Left cardiac atrium (tissue), 4 donors: ENCODE results near the gene MEAK7. TPM values are rescaled to one million over a fixed set of nuclear protein-coding genes. Genes with fewer than 3 reads are reported as not detected.
A peak's percentile ranks its signal among the peaks of the same experiment; 100 is the strongest.

ENCODE experiments used
- ATAC-seq, 2 donors: fragments of 200-7000 bp; cut with Tn5 transposase; one replicate each; pipeline ENCODE4 v1.9.1; 2020; ENCODE audit warnings: mild to moderate bottlenecking in 2 of 2, moderate library complexity in 2 of 2
- DNase-seq: peaks from one replicate; pipeline ENCODE4 v3.0.0-alpha.2; 2020
- intact Hi-C, 2 donors: fragments of 100-400 bp; cut with DNase I; formaldehyde crosslinking; loops; one replicate each; pipeline versions ENCODE4 v1.14.1 to v1.15.1; 2022 to 2023
- total RNA-seq, 2 donors: library from RNA; stranded (reverse); fragmentation: NEBNext Ultra II Directional; extraction: Animal tissue kit (Norgen Biotek cat#: 25700); gene quantifications; one replicate each; pipeline ENCODE4 v1.2.1, GENCODE V29; 2021
- donor health status: DM: no; HTN: yes; CAD: no.
- donor health status: DM: no; HTN: yes; CAD: no; lungs with severe emphysema.
- donor health status: DM: yes; HTN: yes; CAD: no.
- donor health status: Dilated cardiomyopathy.

MEAK7 gene
- total RNA-seq, 2 donors from 2014 or later: 5.2 to 6.7 TPM

- ATAC-seq: no peak
- DNase-seq: no peak
- intact Hi-C loops: no loop called here
These were observed 5.4 kb downstream of the MEAK7 start for GRCh38 chr16:84498859-84499620.

GRCh38 chr16:84498223-84498610 lies 6.2 kb downstream of the MEAK7 start:
- no peak for DNase-seq
- no peak for ATAC-seq

GRCh38 chr16:84497418-84498222 lies 6.8 kb downstream of the MEAK7 start:
- intact Hi-C loops: no loop called here
- DNase-seq (no peak), ATAC-seq (no peak)

More at GRCh38 chr16:84498223-84498610, 6.2 kb downstream of the MEAK7 start:
- intact Hi-C loops: no loop called here

GRCh38 chr16:84496991-84497390 lies 7.5 kb downstream of the MEAK7 start:
- intact Hi-C loops: no loop called here
- ATAC-seq: no peak
- no peak for DNase-seq

DNA sequence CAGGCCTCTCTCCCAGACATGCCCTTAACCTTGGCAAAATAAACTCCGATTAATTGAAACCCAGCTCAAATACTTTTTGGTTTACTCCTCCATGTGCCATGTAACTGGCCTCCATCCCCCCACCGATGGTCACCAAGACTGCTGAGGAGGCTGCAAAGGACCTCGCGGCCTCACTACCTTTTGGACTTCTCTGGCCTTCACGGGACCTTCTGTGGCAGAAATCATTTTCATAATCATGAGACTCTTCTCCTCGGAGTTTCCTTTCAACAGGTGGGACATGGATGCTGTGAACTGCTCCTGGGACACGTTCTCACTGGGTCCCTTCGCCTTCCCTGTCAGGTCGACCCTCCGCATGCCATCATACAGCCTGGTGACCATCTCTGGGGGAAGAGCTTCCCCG lies 9.0 kb downstream of the MEAK7 start:
- intact Hi-C loops: no loop called here
- no peak for ATAC-seq
- no peak for DNase-seq

- DNase-seq (no peak), ATAC-seq (no peak)
- intact Hi-C loops: loop anchor here (10.0 kb wide), 3 partner anchors 214 to 524 kb away; partner anchors contain the start of genes NECAB2 (in 1 of the 2) and TAF1C (in 1 of the 2)
These were observed 15.3 kb downstream of the MEAK7 start for GRCh38 chr16:84489131-84489530.

- DNase-seq (no peak), ATAC-seq (no peak)
- intact Hi-C loops: loop anchor here (10.0 kb wide), 3 partner anchors 213 to 523 kb away; partner anchors contain the start of genes NECAB2 (in 1 of the 2) and TAF1C (in 1 of the 2)
These were observed 17.1 kb downstream of the MEAK7 start for GRCh38 chr16:84487358-84487757.

GRCh38 chr16:84486551-84487235 lies 17.8 kb downstream of the MEAK7 start:
- no peak for DNase-seq
- no peak for ATAC-seq
- intact Hi-C loops: loop anchor here (10.0 kb wide), 3 partner anchors 212 to 522 kb away; partner anchors contain the start of genes NECAB2 (in 1 of the 2) and TAF1C (in 1 of the 2)

DNA sequence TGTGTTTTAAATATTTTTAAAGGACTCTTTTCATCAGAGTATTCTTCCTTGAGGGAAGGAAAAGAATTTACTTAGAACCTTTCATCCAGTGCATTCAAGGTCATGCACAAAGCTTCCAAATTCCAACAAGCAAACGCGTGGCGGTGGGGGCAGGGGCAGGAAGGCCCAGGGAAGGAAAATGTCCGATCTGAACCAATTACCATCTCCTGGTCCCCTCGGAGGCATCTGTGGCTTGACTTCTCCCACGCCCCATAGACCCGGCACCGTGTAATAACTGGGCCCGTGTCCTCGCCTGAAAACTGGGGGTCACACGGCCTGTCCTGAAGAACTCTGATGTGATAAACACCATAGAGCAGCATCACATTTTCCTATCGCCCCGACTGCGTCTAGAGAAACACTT lies 18.3 kb downstream of the MEAK7 start:
- intact Hi-C loops: loop anchor here (10.0 kb wide), 3 partner anchors 211 to 521 kb away; partner anchors contain the start of genes NECAB2 (in 1 of the 2) and TAF1C (in 1 of the 2)
- ATAC-seq (no peak), DNase-seq (no peak)

- intact Hi-C loops: loop anchor here (2.0 to 10.0 kb wide), 4 partner anchors 211 to 659 kb away; partner anchors contain the start of genes NECAB2 (in 1 of the 2) and TAF1C (in 1 of the 2)
- DNase-seq (no peak), ATAC-seq (no peak)
These were observed 19.0 kb downstream of the MEAK7 start for GRCh38 chr16:84485255-84486010.

- DNase-seq: peak; percentile 69
- intact Hi-C loops: loop anchor here (1.0 to 10.0 kb wide), 6 partner anchors 207 to 658 kb away; partner anchors contain the start of genes NECAB2 (in 1 of the 2) and TAF1C (in 1 of the 2)
- ATAC-seq: peak; percentile 76 to 90
These were observed 19.7 kb downstream of the MEAK7 start for GRCh38 chr16:84484579-84485254.

GRCh38 chr16:84483882-84484565 lies 20.4 kb downstream of the MEAK7 start:
- DNase-seq: no peak
- intact Hi-C loops: loop anchor here (1.0 to 10.0 kb wide), 6 partner anchors 207 to 657 kb away; partner anchors contain the start of genes NECAB2 (in 1 of the 2) and TAF1C (in 1 of the 2)
- ATAC-seq: no peak

- DNase-seq: no peak
- peak in 1 of 2 donors; percentile 10 for ATAC-seq
These were observed 21.2 kb downstream of the MEAK7 start for GRCh38 chr16:84482951-84483881.

DNA sequence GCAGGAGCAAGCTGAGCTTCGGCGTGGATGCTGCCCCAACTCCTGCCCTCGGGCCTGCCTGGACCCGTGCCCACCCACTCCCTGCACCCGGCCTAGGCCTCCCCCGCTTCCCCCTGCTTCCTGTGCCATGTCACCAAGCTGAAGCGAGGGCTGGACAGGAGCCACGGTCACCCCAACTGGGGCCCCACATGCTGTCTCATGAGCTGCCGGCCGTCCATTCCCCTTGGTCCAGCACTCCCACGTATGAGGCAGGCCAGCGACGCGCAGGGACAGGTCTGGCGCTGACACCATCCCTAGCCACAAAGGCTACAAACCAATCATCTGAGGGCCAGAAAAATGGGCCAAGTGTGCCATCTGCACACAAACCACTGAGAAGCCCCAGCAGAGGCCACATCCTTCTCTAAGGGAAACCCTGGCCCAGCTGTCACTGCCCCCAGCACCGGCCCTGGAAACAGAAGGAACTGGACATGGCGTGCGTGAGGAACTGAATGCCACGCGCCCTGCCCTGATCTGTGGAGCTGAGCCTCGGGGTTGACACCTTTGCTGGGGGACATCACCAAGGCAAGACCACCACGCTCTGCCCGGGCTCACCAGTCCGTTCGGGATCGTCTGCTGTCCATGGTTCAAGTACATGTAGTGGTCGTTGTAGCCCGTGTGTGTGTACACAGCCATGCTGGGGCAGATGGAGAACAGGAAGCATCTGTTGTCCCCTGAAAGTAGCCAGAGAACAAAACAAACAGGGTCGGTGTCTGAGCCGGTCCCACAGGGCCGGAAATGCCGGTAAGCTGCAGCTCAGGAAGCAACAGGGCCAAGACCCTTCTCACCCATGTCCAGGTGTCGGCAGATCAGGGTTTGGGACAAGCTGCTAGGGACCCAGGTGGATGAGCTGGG lies 22.2 kb downstream of the MEAK7 start:
- no peak for ATAC-seq

More at GRCh38 chr16:84482951-84483881, 21.2 kb downstream of the MEAK7 start:
- intact Hi-C loops: loop anchor here (5.0 to 10.0 kb wide), 4 partner anchors 208 to 526 kb away; partner anchors contain the start of genes NECAB2 (in 1 of the 2) and TAF1C (in 1 of the 2)

More for the DNA sequence above, 22.2 kb downstream of the MEAK7 start:
- intact Hi-C loops: loop anchor here (5.0 to 10.0 kb wide), 4 partner anchors 207 to 525 kb away; partner anchors contain the start of genes NECAB2 (in 1 of the 2) and TAF1C (in 1 of the 2)
- DNase-seq: no peak
